Activated CD4-positive, CD25-positive, alpha-beta regulatory T cell treated with anti-CD3 and anti-CD28 coated beads, Interleukin-2, amount 50 U/mL, for 16 hours (primary cell): Measurements from ENCODE around the gene ANTXR1.

Source experiments
- DNase-seq: peaks from one replicate; pipeline ENCODE4 v3.0.0-alpha.2; 2020; ENCODE audit warnings: low read depth, low spot score

The ANTXR1 gene

GRCh38 chr2:69096326-69097095 lies 83.5 kb downstream of the ANTXR1 start:
- DNase-seq, result no peak

GRCh38 chr2:69097148-69097610 lies 84.2 kb downstream of the ANTXR1 start:
- no peak for DNase-seq

- no peak for DNase-seq
These were observed 85.1 kb downstream of the ANTXR1 start for GRCh38 chr2:69097891-69098655.

GRCh38 chr2:69099541-69099940 lies 86.6 kb downstream of the ANTXR1 start:
- no peak for DNase-seq

- DNase-seq, result no peak
These were observed 87.3 kb downstream of the ANTXR1 start for GRCh38 chr2:69100220-69100723.

GRCh38 chr2:69102041-69102593 lies 89.1 kb downstream of the ANTXR1 start:
- no peak for DNase-seq

- DNase-seq, result no peak
These were observed 90.4 kb downstream of the ANTXR1 start for GRCh38 chr2:69103419-69103818.

GRCh38 chr2:69104261-69104660 lies 91.3 kb downstream of the ANTXR1 start:
- no peak for DNase-seq

GRCh38 chr2:69109255-69109654 lies 96.3 kb downstream of the ANTXR1 start:
- no peak for DNase-seq

- no peak for DNase-seq
These were observed 98.1 kb downstream of the ANTXR1 start for GRCh38 chr2:69111076-69111475.

GRCh38 chr2:69113627-69114026 lies 100.6 kb downstream of the ANTXR1 start:
- DNase-seq, result no peak

- no peak for DNase-seq
These were observed 101.6 kb downstream of the ANTXR1 start for GRCh38 chr2:69114534-69114933.

GRCh38 chr2:69116438-69116837 lies 103.5 kb downstream of the ANTXR1 start:
- no peak for DNase-seq

- no peak for DNase-seq
These were observed 105.6 kb downstream of the ANTXR1 start for GRCh38 chr2:69118609-69119008.

- DNase-seq, result no peak
These were observed 106.3 kb downstream of the ANTXR1 start for GRCh38 chr2:69119104-69119894.

GRCh38 chr2:69122271-69122670 lies 109.3 kb downstream of the ANTXR1 start:
- no peak for DNase-seq

- DNase-seq, result no peak
These were observed 110.2 kb downstream of the ANTXR1 start for GRCh38 chr2:69123182-69123581.

- DNase-seq, result no peak
These were observed 111.4 kb downstream of the ANTXR1 start for GRCh38 chr2:69124343-69124742.

GRCh38 chr2:69125816-69126215 lies 112.8 kb downstream of the ANTXR1 start:
- no peak for DNase-seq

GRCh38 chr2:69126341-69126740 lies 113.4 kb downstream of the ANTXR1 start:
- no peak for DNase-seq

GRCh38 chr2:69131452-69131851 lies 118.5 kb downstream of the ANTXR1 start:
- no peak for DNase-seq
